ENCODE measurements around the gene SBNO1. TPM values are rescaled to one million over a fixed set of nuclear protein-coding genes. Genes with fewer than 3 reads are reported as not detected.

The SBNO1 gene
- total RNA-seq: 17.2 and 17.4 TPM in 2 replicates

GRCh38 chr12:123364532-123365024, at the start of gene SBNO1:
Gene SBNO1, minus strand, starts transcription at chr12:123364847. Its CDS starts 14,406 bp downstream, at chr12:123350441.

Other genes starting within 250 kb of the SBNO1 start
- 13.0 and 13.7 TPM in 2 replicates for gene PITPNM2, start 213.8 kb downstream of the SBNO1 start, total RNA-seq
- gene MPHOSPH9, start 131.7 kb downstream of the SBNO1 start, total RNA-seq: 34.2 and 49.8 TPM in 2 replicates
- 8.7 and 17.7 TPM in 2 replicates for gene MTRFR, start 131.4 kb downstream of the SBNO1 start, total RNA-seq
- 271 and 296 TPM in 2 replicates for gene CDK2AP1, start 93.0 kb downstream of the SBNO1 start, total RNA-seq
- 52.0 and 57.6 TPM in 2 replicates for gene KMT5A, start 19.3 kb upstream of the SBNO1 start, total RNA-seq
- 4.4 and 4.7 TPM in 2 replicates for gene RILPL2, start 71.8 kb upstream of the SBNO1 start, total RNA-seq
- gene SNRNP35, start 93.3 kb upstream of the SBNO1 start, total RNA-seq: 14.8 and 18.7 TPM in 2 replicates
- gene RILPL1, start 168.9 kb upstream of the SBNO1 start, total RNA-seq: 13.7 and 15.4 TPM in 2 replicates
- gene TMED2, start 219.7 kb upstream of the SBNO1 start, total RNA-seq: 156 and 171 TPM in 2 replicates
- gene DDX55, start 237.3 kb upstream of the SBNO1 start, total RNA-seq: 14.5 and 27.7 TPM in 2 replicates